Right atrium auricular region (tissue), 2 donors: Measurements from ENCODE around the gene RERE. TPM values are rescaled to one million over a fixed set of nuclear protein-coding genes. Genes with fewer than 3 reads are reported as not detected.
"Not testable (repeated sequence)": the region's sequence is repeated elsewhere in the genome, so short reads cannot be mapped to it uniquely, and the experiment has no call there.

Experiments
- DNase-seq: peaks from one replicate; pipeline ENCODE4 v3.0.0-alpha.2; 2019; ENCODE audit warnings: low spot score
- H3K27ac ChIP-seq, 2 donors: fragments of 200-600 bp; sonication (generic); 1 replicate in 1 of 2; 2 replicates in 1 of 2; pipeline ENCODE4 v1.5.1; 2016 to 2019
- H3K27me3 ChIP-seq, 2 donors: fragments of 200-600 bp; sonication (generic); one replicate each; pipeline versions ENCODE4 v1.5.1 to v1.6.0; 2017 to 2019
- H3K36me3 ChIP-seq: fragments of 200-600 bp; sonication (generic); one replicate; pipeline ENCODE4 v1.5.1; 2016
- H3K4me1 ChIP-seq, 2 donors: fragments of 200-600 bp; sonication (generic); one replicate each; pipeline versions ENCODE4 v1.5.1 to v1.6.0; 2017 to 2019
- H3K4me3 ChIP-seq, 2 donors: fragments of 200-600 bp; sonication (generic); 1 replicate in 1 of 2; 2 replicates in 1 of 2; pipeline ENCODE4 v1.5.1; 2017 to 2019; ENCODE audit warnings: mild to moderate bottlenecking in 1 of 2, moderate library complexity in 1 of 2
- H3K9me3 ChIP-seq, 2 donors: fragments of 200-600 bp; sonication (generic); one replicate each; pipeline ENCODE4 v1.5.1; 2019
- total RNA-seq, 2 donors: library from RNA; depleted of rRNA; stranded (reverse); fragments of >200 nt; gene quantifications; one replicate each; pipeline ENCODE4 v1.1.0, GENCODE V29; 2016
- TF ChIP-seq, protein P1 (sequence below), 2 donors: fragments of 200-600 bp; sonication (generic); IDR thresholded peaks; one replicate each; pipeline ENCODE4 v1.5.1; 2019; ENCODE audit warnings: antibody characterized with exemption in 2 of 2

The RERE gene
- total RNA-seq, 2 donors from 2014 or later: 99.8 to 125 TPM

DNA sequence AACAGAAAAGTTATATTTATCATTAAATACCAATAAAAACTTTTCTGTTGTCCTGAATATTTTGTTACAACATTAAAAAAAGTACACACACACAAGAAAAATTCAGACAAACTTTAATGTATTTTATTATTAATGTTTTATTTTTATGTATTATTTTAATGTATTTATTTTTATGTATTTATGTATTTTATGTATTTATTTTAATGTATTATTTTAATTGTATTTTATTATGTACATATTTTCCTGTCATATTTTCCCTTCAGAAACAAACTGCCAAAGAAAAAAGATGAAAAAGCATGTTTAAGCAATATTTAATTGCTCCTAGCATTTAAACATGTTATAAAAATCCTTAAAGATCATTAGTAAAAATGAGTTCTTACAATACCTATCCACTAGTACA lies 222.1 kb downstream of the RERE start:
- TF ChIP-seq, protein P1, sequence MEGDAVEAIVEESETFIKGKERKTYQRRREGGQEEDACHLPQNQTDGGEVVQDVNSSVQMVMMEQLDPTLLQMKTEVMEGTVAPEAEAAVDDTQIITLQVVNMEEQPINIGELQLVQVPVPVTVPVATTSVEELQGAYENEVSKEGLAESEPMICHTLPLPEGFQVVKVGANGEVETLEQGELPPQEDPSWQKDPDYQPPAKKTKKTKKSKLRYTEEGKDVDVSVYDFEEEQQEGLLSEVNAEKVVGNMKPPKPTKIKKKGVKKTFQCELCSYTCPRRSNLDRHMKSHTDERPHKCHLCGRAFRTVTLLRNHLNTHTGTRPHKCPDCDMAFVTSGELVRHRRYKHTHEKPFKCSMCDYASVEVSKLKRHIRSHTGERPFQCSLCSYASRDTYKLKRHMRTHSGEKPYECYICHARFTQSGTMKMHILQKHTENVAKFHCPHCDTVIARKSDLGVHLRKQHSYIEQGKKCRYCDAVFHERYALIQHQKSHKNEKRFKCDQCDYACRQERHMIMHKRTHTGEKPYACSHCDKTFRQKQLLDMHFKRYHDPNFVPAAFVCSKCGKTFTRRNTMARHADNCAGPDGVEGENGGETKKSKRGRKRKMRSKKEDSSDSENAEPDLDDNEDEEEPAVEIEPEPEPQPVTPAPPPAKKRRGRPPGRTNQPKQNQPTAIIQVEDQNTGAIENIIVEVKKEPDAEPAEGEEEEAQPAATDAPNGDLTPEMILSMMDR (IDR thresholded peaks at IDR 0.05): no peak
- Histone ChIP-seq H3K36me3 (no peaks in the 10 kb centered on the region), H3K27ac (no peak overlapping the region), H3K9me3 (no peaks in the 10 kb centered on the region), H3K27me3 (no peaks in the 10 kb centered on the region), H3K4me3 (no peak overlapping the region), H3K4me1 (peaks cover 0 to 68% of the 10 kb centered on the region in 2 donors)
- DNase-seq: no peak

DNA sequence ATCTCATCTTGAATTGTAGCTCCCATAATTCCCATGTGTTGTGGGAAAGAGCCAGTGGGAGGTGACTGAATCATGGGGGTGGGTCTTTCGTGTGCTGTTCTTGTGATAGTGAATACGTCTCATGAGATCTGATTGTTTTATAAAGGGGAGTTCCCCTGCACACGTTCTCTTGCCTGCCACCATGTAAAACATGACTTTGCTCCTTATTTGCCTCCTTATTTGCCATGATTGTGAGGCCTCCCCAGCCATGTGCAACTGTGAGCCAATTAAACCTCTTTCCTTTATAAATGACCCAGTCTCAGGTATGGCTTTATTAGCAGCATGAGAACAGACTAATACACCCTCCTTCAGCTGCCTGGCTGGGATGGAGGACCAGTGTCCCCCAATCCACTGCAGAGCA lies 224.1 kb downstream of the RERE start:
- H3K27ac ChIP-seq, H3K36me3 ChIP-seq, H3K4me3 ChIP-seq, H3K9me3 ChIP-seq, H3K27me3 ChIP-seq, DNase-seq: not testable (repeated sequence)
- peaks cover 0 to 48% of the 10 kb centered on the region in 2 donors for H3K4me1 ChIP-seq

DNA sequence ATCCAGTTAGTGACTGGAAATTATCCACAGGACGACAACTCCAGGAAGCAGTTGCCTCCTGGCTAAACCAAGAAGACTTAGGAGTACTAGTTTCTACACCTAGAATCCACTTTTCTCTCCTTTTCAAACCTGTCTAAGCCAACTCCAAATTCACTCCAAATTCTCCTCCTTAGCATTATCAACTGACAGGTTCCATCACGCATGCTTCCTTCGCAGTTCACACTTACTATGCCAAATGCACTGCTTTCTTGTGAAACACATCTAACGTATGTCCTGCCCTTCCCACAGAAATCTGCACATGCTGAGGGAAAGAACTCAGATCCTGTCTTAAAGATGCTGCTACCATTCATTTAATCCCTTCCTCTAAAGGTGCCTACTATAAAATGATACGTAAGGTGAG lies 225.9 kb downstream of the RERE start:
- no peaks in the 10 kb centered on the region for H3K9me3 ChIP-seq
- H3K27ac ChIP-seq: no peak overlapping the region
- TF ChIP-seq, protein P1 (IDR thresholded peaks at IDR 0.05): no peak
- no peaks in the 10 kb centered on the region for H3K36me3 ChIP-seq
- no peak overlapping the region for H3K4me3 ChIP-seq
- no peak for DNase-seq
- no peaks in the 10 kb centered on the region for H3K27me3 ChIP-seq
- peaks cover 0 to 32% of the 10 kb centered on the region in 2 donors for H3K4me1 ChIP-seq

DNA sequence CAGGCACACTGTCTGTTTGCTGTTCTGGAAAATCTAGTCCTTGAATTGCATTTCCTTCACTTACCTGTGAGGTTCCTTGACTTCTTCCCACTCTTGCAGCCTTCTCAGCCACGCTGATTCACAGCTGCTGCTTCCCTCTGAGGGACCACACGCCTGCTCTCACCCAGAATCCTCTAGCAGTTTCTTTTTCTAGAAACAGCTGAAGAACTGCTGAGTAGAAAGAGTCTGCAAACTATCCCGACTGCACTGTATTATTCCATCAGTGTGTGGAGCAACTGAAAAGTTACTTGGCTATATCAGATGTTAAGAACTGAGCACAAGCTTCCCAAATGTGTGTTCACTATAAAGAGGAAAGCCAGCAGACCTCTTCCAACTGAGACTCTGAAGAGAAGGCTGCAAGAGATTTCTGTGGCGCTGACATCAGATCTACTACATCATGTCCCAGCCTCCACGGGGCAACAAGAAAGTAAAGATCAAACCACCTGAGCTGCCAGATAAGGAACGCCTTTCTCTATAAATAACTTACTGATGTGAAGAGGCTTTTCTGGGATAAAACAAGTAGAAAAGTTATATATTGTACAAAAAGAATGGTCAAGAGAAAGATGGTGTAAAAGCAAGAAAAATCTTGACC lies 226.6 kb downstream of the RERE start:
- no peak overlapping the region for H3K4me3 ChIP-seq
- DNase-seq: no peak
- H3K4me1 ChIP-seq: peaks cover 0 to 24% of the 10 kb centered on the region in 2 donors
- no peaks in the 10 kb centered on the region for H3K36me3 ChIP-seq
- H3K9me3 ChIP-seq: no peaks in the 10 kb centered on the region
- no peaks in the 10 kb centered on the region for H3K27me3 ChIP-seq
- H3K27ac ChIP-seq: peak overlapping the region in 1 of 2 donors; percentile 5
- TF ChIP-seq, protein P1 (IDR thresholded peaks at IDR 0.05): no peak

DNA sequence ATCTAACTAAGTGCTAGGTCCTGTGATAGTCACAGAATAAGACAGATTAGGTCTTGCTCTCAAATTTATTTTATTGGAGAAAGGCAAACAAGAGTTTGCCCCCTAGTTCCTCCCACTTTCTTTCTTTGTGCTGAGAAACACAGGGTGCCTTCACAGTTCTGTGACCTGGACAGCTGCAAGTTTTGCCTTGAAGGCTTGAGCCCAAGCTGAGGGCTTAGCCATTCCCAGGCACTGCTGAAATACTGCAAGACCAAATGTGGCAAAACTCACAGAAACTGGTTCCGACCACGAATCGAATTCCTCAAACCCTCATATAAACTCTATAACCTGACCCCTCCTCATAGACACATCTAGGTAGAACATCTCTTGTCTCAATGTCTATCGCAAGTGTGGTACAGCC lies 227.9 kb downstream of the RERE start:
- DNase-seq: no peak
- no peaks in the 10 kb centered on the region for H3K36me3 ChIP-seq
- H3K9me3 ChIP-seq: no peaks in the 10 kb centered on the region
- H3K27ac ChIP-seq: no peak overlapping the region
- peaks cover 0 to 21% of the 10 kb centered on the region in 2 donors for H3K4me1 ChIP-seq
- TF ChIP-seq, protein P1 (IDR thresholded peaks at IDR 0.05): no peak
- H3K27me3 ChIP-seq: no peaks in the 10 kb centered on the region
- no peak overlapping the region for H3K4me3 ChIP-seq

DNA sequence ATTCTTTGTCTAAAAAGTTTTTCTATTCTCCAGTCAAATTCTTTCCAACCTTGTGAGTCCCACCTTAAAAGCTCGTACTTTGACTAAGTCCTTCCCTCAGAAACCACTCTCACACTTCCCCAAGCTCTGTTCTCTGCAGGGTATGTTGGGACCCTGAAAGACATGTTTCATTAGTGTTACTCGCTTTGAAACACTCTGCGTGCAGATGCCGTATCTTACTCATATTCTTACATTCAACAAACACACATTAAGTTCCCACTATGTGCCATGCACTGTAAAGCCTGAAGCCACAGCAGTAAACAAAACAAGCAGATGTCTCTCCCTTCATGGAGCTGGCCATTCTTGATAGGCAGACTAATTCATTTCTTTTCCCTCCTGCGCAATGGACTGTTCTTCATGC lies 229.7 kb downstream of the RERE start:
- no peaks in the 10 kb centered on the region for H3K9me3 ChIP-seq
- no peaks in the 10 kb centered on the region for H3K27me3 ChIP-seq
- TF ChIP-seq, protein P1 (IDR thresholded peaks at IDR 0.05): no peak
- H3K36me3 ChIP-seq: no peaks in the 10 kb centered on the region
- H3K4me1 ChIP-seq: peaks cover 0 to 21% of the 10 kb centered on the region in 2 donors
- DNase-seq: no peak
- no peak overlapping the region for H3K4me3 ChIP-seq
- H3K27ac ChIP-seq: no peak overlapping the region
